GM19438 (cell line): Measurements from ENCODE around the gene ORAI3.
A peak's percentile ranks its signal among the peaks of the same experiment; 100 is the strongest.
"Not testable (repeated sequence)": the region's sequence is repeated elsewhere in the genome, so short reads cannot be mapped to it uniquely, and the experiment has no call there.

Source experiments
- ATAC-seq: cut with Tn5 transposase; IDR thresholded peaks from one replicate; pipeline ENCODE4 v1.9.1; 2021; ENCODE audit warnings: low read depth; ENCODE audit not compliant: unreplicated experiment

ORAI3 gene

DNA sequence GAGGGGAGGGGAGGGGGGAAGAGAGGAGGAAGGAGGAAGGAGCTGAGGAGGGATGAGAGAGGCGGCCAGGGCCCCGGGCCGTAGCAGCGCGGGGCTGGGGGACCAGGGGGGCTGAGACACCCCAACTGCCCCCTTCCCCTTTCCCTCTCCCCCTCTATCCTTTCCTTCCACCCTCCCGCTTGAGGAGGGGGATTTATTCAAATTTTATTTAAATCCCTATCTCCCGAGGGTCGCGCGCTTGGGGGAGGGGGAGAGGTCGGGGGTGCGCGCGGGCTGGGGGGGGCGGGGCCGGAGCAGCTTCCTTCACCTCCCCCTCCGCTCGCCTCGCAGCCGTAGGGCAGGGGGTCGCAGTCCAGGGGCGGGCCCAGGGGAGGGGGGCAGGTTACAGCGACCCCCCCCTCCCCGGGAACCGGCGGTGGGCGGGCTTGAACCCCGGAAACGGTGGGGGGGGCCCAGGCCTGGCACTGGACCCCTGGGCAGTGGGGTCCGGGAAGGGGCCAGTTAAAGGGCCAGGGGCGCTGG, 25.3 kb upstream of the ORAI3 start, which contains the start of gene FBXL19:
Gene FBXL19 (plus strand): TSS at position 19 of the 522 bp plus-strand sequence. CDS start 2,183 bp downstream, outside the sequence.
- ATAC-seq, result no peak

- ATAC-seq, result no peak
Observed at GRCh38 chr16:30924076-30924912, 24.6 kb upstream of the ORAI3 start.

- no peak for ATAC-seq
Observed at GRCh38 chr16:30924913-30925631, 23.8 kb upstream of the ORAI3 start.

GRCh38 chr16:30925632-30925987, 23.3 kb upstream of the ORAI3 start:
- ATAC-seq, result no peak

GRCh38 chr16:30925995-30926811, 22.7 kb upstream of the ORAI3 start:
- no peak for ATAC-seq

DNA sequence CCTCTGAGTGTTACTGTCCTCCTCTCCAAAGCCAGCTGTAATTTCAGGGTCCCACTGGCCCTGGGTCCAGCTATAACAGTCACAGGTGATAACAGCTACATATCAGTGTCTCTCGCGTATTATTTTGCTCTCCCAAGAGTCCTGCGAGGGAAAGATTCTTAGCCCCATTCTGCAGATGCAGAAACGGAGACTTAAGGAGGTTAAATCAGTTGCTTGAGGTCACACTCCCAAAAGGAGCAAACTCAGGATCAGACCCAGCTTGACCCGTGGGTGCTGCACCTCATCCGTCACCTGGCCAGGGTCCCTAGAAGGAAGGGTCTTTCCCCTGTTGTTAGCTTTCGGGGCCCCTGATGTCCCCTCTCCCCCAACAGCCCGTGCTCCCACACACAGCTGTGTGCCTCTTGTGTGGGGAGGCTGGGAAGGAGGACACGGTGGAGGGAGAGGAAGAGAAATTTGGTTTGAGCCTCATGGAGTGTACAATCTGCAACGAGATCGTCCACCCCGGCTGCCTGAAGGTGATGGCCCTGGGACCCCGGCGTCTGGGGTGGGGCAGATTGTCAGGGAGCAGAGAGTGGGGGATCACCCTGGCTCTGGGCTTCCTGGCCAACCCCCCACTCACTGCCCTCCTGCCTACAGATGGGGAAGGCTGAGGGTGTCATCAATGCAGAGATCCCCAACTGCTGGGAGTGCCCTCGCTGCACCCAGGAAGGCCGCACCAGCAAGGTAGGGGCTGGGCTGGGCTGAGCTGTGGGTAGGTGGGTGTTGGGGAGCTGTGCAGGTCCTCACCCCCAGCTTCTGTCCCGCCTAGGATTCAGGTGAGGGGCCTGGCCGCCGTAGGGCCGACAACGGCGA, 21.7 kb upstream of the ORAI3 start:
- ATAC-seq, result no peak

DNA sequence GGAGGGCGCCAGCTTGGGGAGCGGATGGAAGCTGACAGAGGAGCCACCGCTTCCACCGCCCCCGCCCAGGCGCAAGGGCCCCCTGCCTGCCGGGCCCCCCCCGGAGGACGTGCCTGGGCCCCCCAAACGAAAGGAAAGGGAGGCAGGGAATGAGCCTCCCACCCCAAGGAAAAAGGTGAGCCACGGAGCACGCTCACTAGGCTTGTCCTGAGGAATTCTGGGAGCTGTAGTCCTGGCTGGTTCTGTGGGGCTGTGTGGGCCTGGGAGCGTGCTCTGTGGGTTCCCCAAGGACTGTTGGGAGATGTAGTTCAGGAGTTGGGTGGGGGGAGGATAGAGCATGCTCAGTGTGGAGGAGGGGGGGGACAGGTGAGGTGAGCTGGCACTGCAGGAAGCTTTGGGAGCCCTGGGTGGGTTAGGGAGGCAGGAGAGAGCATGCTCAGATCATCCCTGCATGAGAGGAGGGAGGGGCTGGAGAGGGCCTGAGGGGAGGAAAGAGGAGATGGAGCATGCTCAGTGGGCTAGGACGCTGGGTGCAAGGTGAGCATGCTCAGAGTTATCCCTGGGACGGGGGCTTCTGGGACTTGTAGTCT, 21.0 kb upstream of the ORAI3 start:
- ATAC-seq, result no peak

DNA sequence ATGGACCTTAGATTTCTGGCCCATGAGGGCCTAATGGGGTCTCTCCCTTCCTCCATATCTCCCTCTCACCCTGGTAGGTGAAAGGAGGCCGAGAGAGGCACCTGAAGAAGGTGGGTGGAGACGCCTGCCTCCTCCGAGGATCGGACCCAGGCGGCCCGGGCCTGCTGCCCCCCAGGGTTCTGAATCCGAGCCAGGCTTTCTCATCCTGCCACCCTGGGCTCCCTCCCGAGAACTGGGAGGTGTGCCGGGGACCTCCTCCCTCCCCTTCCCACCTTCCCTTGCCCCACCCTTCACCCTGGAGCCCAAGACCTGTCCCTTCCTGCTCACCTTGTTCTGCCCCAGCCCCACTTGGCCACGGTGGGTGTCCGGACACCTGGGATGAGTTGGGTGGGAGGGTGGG, 20.5 kb upstream of the ORAI3 start:
- no peak for ATAC-seq

GRCh38 chr16:30929167-30929566, 19.7 kb upstream of the ORAI3 start:
- ATAC-seq, result no peak

DNA sequence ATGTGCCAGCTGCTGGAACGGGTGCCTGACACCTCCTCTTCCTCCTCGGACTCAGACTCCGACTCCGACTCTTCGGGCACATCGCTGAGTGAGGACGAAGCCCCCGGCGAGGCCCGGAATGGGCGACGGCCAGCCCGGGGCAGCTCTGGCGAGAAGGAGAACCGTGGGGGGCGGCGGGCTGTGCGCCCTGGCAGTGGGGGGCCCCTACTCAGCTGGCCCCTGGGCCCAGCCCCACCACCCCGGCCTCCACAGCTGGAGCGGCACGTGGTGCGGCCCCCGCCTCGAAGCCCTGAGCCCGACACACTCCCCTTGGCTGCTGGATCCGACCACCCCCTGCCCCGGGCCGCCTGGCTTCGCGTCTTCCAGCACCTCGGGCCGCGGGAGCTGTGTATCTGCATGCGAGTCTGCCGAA, 18.7 kb upstream of the ORAI3 start:
- no peak for ATAC-seq

DNA sequence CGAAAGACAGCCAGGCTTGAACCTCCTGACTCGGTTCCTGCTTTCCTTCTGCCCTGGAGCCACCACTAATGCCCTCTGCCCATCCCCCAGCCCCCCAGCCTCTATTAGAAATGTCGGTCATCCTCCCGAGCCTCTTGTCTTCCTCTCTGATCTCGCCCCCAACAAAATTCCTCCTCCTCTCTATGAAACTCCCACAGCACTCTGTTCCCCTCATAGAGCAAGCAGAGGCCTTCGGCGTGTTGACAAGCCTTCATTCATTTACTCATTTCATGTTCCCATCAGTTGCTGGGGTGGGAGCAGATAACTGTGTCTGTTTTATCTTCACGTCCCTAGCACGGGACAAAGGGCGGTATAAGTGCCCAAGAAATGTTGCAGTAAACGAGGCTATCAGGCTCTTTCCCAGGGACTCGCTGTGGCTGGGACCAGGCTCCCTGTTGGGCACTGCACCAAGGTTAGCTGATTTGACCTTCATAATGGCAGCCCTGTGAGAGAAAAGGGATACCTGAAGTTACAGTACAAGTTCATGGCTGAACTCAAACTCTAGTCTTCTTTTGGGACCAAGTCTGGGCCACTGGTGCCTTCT, 17.7 kb upstream of the ORAI3 start:
- ATAC-seq, result no peak

GRCh38 chr16:30934827-30935557, 13.9 kb upstream of the ORAI3 start:
- ATAC-seq, result no peak

DNA sequence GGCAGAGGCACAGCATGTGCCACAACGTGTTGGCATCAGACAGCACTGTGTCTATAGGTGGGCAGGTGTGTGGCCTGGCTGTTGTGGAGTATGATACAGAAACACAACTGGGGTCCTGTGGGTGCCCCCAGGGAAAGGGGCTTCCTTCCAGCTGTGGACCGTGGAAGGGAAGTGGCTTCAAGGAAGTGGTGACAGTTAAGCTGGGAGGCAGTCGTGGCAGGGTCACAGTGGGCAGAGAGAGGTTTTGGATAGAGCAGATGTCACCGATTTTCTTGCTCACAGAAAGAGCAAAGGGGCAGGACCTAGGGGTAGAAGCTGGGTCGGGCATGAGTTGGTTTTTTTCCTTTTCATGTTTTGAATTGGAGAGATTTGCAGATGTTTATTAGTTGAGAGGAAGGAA, 11.2 kb upstream of the ORAI3 start:
- no peak for ATAC-seq

DNA sequence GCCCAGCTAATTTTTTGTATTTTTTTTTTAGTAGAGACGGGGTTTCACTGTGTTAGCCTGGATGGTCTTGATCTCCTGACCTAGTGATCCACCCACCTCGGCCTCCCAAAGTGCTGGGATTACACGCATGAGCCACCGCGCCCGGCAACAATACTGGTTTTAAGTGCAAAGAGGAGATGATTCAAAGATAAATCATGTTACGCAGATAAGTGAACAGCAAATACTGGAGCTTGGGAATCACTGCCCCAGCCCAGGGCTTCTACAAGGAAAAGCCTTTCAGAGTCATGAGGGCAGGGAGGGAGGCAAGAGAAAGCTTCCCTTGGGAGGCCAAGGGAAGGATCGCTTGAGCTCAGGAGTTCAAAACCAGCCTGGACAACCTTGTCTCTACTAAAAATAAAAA, 9.3 kb upstream of the ORAI3 start:
- ATAC-seq, result not testable (repeated sequence)

GRCh38 chr16:30941600-30942425, 7.1 kb upstream of the ORAI3 start:
- peak; percentile 72 for ATAC-seq

DNA sequence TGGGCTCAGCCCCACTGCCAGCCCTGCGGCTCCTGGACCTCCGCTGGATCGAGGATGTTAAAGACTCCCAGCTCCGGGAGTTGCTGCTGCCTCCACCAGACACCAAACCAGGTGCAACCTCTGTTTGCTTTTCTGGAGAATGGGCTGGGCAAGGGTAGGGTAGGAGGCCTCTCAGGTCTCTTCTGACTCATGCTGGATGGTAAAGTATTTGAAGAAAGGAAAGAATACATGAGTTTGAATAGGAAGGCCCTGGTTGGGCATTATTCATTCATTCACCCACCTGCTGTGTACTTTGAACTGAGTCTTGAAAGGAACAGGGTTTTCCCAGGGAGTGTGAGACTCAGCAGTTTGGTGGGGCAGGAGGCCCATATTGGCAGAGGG, 6.5 kb upstream of the ORAI3 start:
- no peak for ATAC-seq

DNA sequence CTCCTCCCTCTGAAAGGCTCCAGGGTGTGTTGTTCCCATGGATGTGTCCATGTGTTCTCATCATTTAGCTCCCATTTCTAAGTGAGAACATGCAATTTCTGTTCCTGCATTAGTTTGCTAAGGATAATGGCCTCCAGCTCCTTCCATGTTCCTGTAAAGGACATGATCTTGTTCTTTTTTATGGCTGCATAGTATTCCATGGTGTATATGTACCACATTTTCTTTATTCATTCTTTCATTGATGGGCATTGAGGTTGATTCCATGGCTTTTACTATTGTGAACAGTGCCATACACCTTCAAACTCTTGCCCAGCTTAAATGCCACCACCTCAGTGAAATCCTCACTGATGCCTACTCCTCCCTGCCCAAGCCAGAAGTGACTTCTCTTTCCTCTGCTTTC, 4.5 kb upstream of the ORAI3 start:
- ATAC-seq, result no peak
